Measurements from ENCODE around the gene FNDC5.

GRCh38 chr1:32915766-32916706, 45.3 kb upstream of the FNDC5 start:
- TF ChIP-seq CTCF (conservative IDR thresholded peaks at IDR 0.05) (no peak), ZFX (IDR thresholded peaks at IDR 0.05) (no peak)
